ENCODE measurements around the gene CELSR3.

The CELSR3 gene

GRCh38 chr3:48661501-48662144 lies 1.1 kb downstream of the CELSR3 start:
- no peak for DNase-seq

- no peak for DNase-seq
Observed at GRCh38 chr3:48660800-48661400, 1.8 kb downstream of the CELSR3 start.

GRCh38 chr3:48656841-48657281 lies 5.8 kb downstream of the CELSR3 start:
- DNase-seq = no peak

- DNase-seq = peak; percentile 30
Observed at GRCh38 chr3:48656061-48656840, 6.4 kb downstream of the CELSR3 start.

- DNase-seq = no peak
Observed at GRCh38 chr3:48655606-48656005, 7.1 kb downstream of the CELSR3 start.

GRCh38 chr3:48655063-48655462 lies 7.6 kb downstream of the CELSR3 start:
- no peak for DNase-seq

- DNase-seq = no peak
Observed at GRCh38 chr3:48652923-48653715, 9.6 kb downstream of the CELSR3 start.

- no peak for DNase-seq
Observed at GRCh38 chr3:48651771-48652170, 10.9 kb downstream of the CELSR3 start.

- no peak for DNase-seq
Observed at GRCh38 chr3:48650723-48651122, 12.0 kb downstream of the CELSR3 start.

GRCh38 chr3:48648188-48648850 lies 14.4 kb downstream of the CELSR3 start:
- no peak for DNase-seq

GRCh38 chr3:48647714-48648113 lies 15.0 kb downstream of the CELSR3 start:
- DNase-seq = no peak

- no peak for DNase-seq
Observed at GRCh38 chr3:48644898-48645760, 17.6 kb downstream of the CELSR3 start.

GRCh38 chr3:48642605-48643004 lies 20.1 kb downstream of the CELSR3 start:
- DNase-seq = no peak

- DNase-seq = no peak
Observed at GRCh38 chr3:48641396-48641795, 21.3 kb downstream of the CELSR3 start.

- no peak for DNase-seq
Observed at GRCh38 chr3:48639944-48640606, 22.6 kb downstream of the CELSR3 start.

GRCh38 chr3:48637305-48637704 lies 25.4 kb downstream of the CELSR3 start:
- no peak for DNase-seq

GRCh38 chr3:48636149-48636655 lies 26.5 kb downstream of the CELSR3 start:
- DNase-seq = no peak

- peak; percentile 96 for DNase-seq
Observed at GRCh38 chr3:48635222-48636021, 27.3 kb downstream of the CELSR3 start, which contains the start of gene SLC26A6. TSS of gene SLC26A6 (minus strand) at chr3:48635461. CDS start at chr3:48635393, 68 bp downstream.

GRCh38 chr3:48634661-48635221 lies 27.9 kb downstream of the CELSR3 start:
- peak; percentile 47 for DNase-seq

Data from HCEC 1CT (cell line).